ENCODE data around the gene DNASE2B. TPM values are rescaled to one million over a fixed set of nuclear protein-coding genes. Genes with fewer than 3 reads are reported as not detected.
A peak's percentile ranks its signal among the peaks of the same experiment; 100 is the strongest.

DNASE2B gene
- polyA plus RNA-seq, 1 donor from 2014 or later: 27.9 TPM

DNA sequence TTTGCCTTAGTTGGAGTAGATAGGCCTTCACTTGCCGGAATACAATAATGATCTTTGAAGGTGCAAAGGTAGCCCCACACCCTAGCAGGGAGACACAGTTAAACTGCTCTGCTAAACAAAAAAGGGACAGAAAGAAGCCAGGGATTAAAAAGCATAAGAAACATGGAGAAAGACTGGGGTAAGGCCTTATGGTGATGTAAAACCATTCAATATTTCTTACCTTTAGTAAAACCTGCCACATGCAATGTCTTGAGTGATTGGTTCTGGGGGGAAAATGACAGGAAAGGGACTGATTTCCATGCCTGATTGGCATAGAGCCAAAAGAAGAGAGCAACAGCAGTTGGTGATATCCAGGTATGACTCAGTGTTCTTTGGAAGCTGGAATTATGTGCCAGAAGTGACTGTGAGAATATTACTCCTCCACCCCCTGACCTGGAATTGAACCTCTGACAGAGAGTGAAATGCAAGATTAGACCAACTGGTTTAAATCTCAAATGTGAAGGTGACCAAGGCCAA is 8.1 kb downstream of the DNASE2B start:
- TF ChIP-seq, protein P1, sequence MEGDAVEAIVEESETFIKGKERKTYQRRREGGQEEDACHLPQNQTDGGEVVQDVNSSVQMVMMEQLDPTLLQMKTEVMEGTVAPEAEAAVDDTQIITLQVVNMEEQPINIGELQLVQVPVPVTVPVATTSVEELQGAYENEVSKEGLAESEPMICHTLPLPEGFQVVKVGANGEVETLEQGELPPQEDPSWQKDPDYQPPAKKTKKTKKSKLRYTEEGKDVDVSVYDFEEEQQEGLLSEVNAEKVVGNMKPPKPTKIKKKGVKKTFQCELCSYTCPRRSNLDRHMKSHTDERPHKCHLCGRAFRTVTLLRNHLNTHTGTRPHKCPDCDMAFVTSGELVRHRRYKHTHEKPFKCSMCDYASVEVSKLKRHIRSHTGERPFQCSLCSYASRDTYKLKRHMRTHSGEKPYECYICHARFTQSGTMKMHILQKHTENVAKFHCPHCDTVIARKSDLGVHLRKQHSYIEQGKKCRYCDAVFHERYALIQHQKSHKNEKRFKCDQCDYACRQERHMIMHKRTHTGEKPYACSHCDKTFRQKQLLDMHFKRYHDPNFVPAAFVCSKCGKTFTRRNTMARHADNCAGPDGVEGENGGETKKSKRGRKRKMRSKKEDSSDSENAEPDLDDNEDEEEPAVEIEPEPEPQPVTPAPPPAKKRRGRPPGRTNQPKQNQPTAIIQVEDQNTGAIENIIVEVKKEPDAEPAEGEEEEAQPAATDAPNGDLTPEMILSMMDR (IDR thresholded peaks at IDR 0.05; ENCODE audit: poor library complexity, severe bottlenecking): no peak
- Histone ChIP-seq H3F3A (ENCODE audit: insufficient read depth, low read length, poor library complexity, severe bottlenecking) (peaks cover 3% of the 10 kb centered on the region), H3K27ac (ENCODE audit: low read length) (peak overlapping the region; percentile 88), H3K36me3 (ENCODE audit: insufficient read depth, low read length) (no peaks in the 10 kb centered on the region), H3K4me2 (ENCODE audit: low read length) (no peak overlapping the region), H3K4me3 (ENCODE audit: low read length) (no peak overlapping the region), H3K9me2 (ENCODE audit: insufficient read depth, low read length) (no peaks in the 10 kb centered on the region), H3K79me2 (replicated peaks; ENCODE audit: insufficient read depth, low read length) (peaks cover 15% of the 10 kb centered on the region), H4K20me1 (ENCODE audit: insufficient read depth) (no peaks in the 10 kb centered on the region), H3K27me3 (ENCODE audit: insufficient read depth, low read depth, low read length) (no peaks in the 10 kb centered on the region), H2AFZ (ENCODE audit: low read depth, low read length) (no peak overlapping the region), H3K9ac (ENCODE audit: low read length) (peak overlapping the region; percentile 17), H3K9me3 (ENCODE audit: low read length) (no peaks in the 10 kb centered on the region)

DNA sequence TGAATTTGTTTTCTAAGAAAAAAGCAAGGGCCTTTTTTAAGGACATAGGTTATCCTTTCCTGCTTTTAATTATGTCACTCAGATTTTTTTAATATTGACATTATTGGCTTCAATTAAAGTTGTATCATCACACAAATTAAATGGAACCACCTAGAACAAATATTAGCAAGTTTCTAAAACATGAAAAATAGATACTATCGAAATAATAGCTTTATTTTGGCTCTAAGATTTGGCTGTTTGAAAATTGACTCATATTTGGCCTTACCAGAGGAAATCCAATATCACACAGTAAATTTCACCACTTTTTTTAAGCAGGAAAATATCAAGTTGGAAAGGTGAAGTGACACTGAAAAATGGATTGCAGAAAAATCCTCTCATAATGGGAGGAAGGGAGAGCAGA is 9.2 kb downstream of the DNASE2B start:
- Histone ChIP-seq H3K27ac (ENCODE audit: low read length) (peak overlapping the region; percentile 88), H4K20me1 (ENCODE audit: insufficient read depth) (no peaks in the 10 kb centered on the region), H3K27me3 (ENCODE audit: insufficient read depth, low read depth, low read length) (no peaks in the 10 kb centered on the region), H3K4me2 (ENCODE audit: low read length) (peak overlapping the region; percentile 68), H3K9me3 (ENCODE audit: low read length) (no peaks in the 10 kb centered on the region), H3K4me3 (ENCODE audit: low read length) (peak overlapping the region; percentile 57), H3K9me2 (ENCODE audit: insufficient read depth, low read length) (no peaks in the 10 kb centered on the region), H3F3A (ENCODE audit: insufficient read depth, low read length, poor library complexity, severe bottlenecking) (peaks cover 3% of the 10 kb centered on the region), H3K9ac (ENCODE audit: low read length) (peak overlapping the region; percentile 60), H3K79me2 (replicated peaks; ENCODE audit: insufficient read depth, low read length) (peaks cover 15% of the 10 kb centered on the region), H2AFZ (ENCODE audit: low read depth, low read length) (no peak overlapping the region), H3K36me3 (ENCODE audit: insufficient read depth, low read length) (no peaks in the 10 kb centered on the region)
- no peak for TF ChIP-seq RAD21 (conservative IDR thresholded peaks at IDR 0.05)
- no peak for TF ChIP-seq MXI1 (conservative IDR thresholded peaks at IDR 0.05; ENCODE audit: poor library complexity, severe bottlenecking)
- no peak for TF ChIP-seq EZH2 (IDR thresholded peaks at IDR 0.05; ENCODE audit: borderline replicate concordance, insufficient read depth, low read length, poor library complexity, severe bottlenecking)
- TF ChIP-seq POLR2AphosphoS5 (IDR thresholded peaks at IDR 0.05): no peak
- TF ChIP-seq EP300 (conservative IDR thresholded peaks at IDR 0.05; ENCODE audit: poor library complexity, severe bottlenecking): no peak
- no peak for TF ChIP-seq TAF1 (IDR thresholded peaks at IDR 0.05; ENCODE audit: low read depth)
- TF ChIP-seq, protein P2, sequence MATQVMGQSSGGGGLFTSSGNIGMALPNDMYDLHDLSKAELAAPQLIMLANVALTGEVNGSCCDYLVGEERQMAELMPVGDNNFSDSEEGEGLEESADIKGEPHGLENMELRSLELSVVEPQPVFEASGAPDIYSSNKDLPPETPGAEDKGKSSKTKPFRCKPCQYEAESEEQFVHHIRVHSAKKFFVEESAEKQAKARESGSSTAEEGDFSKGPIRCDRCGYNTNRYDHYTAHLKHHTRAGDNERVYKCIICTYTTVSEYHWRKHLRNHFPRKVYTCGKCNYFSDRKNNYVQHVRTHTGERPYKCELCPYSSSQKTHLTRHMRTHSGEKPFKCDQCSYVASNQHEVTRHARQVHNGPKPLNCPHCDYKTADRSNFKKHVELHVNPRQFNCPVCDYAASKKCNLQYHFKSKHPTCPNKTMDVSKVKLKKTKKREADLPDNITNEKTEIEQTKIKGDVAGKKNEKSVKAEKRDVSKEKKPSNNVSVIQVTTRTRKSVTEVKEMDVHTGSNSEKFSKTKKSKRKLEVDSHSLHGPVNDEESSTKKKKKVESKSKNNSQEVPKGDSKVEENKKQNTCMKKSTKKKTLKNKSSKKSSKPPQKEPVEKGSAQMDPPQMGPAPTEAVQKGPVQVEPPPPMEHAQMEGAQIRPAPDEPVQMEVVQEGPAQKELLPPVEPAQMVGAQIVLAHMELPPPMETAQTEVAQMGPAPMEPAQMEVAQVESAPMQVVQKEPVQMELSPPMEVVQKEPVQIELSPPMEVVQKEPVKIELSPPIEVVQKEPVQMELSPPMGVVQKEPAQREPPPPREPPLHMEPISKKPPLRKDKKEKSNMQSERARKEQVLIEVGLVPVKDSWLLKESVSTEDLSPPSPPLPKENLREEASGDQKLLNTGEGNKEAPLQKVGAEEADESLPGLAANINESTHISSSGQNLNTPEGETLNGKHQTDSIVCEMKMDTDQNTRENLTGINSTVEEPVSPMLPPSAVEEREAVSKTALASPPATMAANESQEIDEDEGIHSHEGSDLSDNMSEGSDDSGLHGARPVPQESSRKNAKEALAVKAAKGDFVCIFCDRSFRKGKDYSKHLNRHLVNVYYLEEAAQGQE (IDR thresholded peaks at IDR 0.05; ENCODE audit: borderline replicate concordance): no peak

DNA sequence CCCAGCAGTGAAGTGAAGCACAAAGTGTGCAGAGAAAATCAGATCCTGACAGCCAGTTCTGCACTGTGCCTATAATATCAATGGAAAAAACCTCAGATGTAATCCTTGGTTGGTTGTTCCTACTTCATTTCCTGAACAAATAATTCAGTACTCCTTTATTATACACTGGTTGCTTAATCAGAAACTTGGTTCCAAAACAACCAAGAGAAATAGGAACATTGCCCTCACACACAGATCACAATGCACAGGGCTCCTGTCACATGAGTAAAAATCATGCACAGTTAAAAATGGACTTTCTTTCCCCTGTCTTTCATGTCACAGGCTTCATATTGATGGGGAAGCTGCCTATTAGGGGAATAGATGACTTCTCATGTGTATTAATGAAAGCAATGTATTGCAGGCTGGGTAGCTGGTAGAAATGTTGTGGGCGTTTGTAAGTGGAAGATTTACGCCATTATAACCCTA is 9.7 kb downstream of the DNASE2B start:
- Histone ChIP-seq H3K27ac (ENCODE audit: low read length) (peak overlapping the region; percentile 88), H3K9me2 (ENCODE audit: insufficient read depth, low read length) (no peaks in the 10 kb centered on the region), H3K9ac (ENCODE audit: low read length) (peak overlapping the region; percentile 60), H3K79me2 (replicated peaks; ENCODE audit: insufficient read depth, low read length) (peaks cover 15% of the 10 kb centered on the region), H3K27me3 (ENCODE audit: insufficient read depth, low read depth, low read length) (no peaks in the 10 kb centered on the region), H3K36me3 (ENCODE audit: insufficient read depth, low read length) (no peaks in the 10 kb centered on the region), H3F3A (ENCODE audit: insufficient read depth, low read length, poor library complexity, severe bottlenecking) (peaks cover 3% of the 10 kb centered on the region), H4K20me1 (ENCODE audit: insufficient read depth) (no peaks in the 10 kb centered on the region), H3K4me2 (ENCODE audit: low read length) (peak overlapping the region; percentile 68), H3K9me3 (ENCODE audit: low read length) (no peaks in the 10 kb centered on the region), H2AFZ (ENCODE audit: low read depth, low read length) (no peak overlapping the region), H3K4me3 (ENCODE audit: low read length) (peak overlapping the region; percentile 57)
- peak; percentile 18 for TF ChIP-seq POLR2AphosphoS5 (IDR thresholded peaks at IDR 0.05)
- peak; percentile 30 for TF ChIP-seq RAD21 (conservative IDR thresholded peaks at IDR 0.05)
- TF ChIP-seq, protein P1 (IDR thresholded peaks at IDR 0.05; ENCODE audit: poor library complexity, severe bottlenecking): no peak
- TF ChIP-seq MXI1 (conservative IDR thresholded peaks at IDR 0.05; ENCODE audit: poor library complexity, severe bottlenecking): no peak
- TF ChIP-seq, protein P2 (IDR thresholded peaks at IDR 0.05; ENCODE audit: borderline replicate concordance): no peak
- TF ChIP-seq EP300 (conservative IDR thresholded peaks at IDR 0.05; ENCODE audit: poor library complexity, severe bottlenecking): peak; percentile 83
- TF ChIP-seq SMC3 (conservative IDR thresholded peaks at IDR 0.05; ENCODE audit: poor library complexity): peak; percentile 26
- no peak for TF ChIP-seq TAF1 (IDR thresholded peaks at IDR 0.05; ENCODE audit: low read depth)
- no peak for TF ChIP-seq EZH2 (IDR thresholded peaks at IDR 0.05; ENCODE audit: borderline replicate concordance, insufficient read depth, low read length, poor library complexity, severe bottlenecking)
